PC-9 (cell line): ENCODE measurements around the gene CDH3.

Source experiments
- EZH2 ChIP-seq: fragments of 200-600 bp; sonication (generic); IDR thresholded peaks from 2 replicates; pipeline ENCODE4 v1.8.0; 2017; ENCODE audit warnings: antibody characterized with exemption, low read depth
- TF ChIP-seq, protein P1 (sequence below): fragments of 200-600 bp; sonication (generic); conservative IDR thresholded peaks from 2 replicates; pipeline ENCODE4 v1.6.1; 2017; ENCODE audit warnings: mixed run types, antibody characterized with exemption, mild to moderate bottlenecking, moderate library complexity

DNA sequence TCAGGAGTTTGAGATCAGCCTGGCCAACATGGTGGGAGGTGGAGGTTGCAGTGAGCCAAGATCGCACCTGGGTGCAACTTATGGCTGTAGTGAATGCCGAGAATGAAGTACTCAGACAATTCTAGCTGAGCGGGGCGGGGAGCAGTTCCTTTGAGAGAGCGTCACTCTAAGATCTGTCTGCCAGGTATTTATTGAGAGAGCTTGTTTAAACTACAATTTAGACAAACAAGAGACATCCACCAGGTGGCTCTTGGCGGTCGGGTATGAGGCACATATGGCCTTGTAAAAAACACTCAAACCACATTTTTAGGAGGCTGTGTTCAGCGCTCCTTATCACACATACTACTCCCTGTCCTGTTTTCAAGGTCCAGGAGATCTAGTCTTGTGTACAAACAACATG is 51.4 kb downstream of the CDH3 start:
- TF ChIP-seq, protein P1, sequence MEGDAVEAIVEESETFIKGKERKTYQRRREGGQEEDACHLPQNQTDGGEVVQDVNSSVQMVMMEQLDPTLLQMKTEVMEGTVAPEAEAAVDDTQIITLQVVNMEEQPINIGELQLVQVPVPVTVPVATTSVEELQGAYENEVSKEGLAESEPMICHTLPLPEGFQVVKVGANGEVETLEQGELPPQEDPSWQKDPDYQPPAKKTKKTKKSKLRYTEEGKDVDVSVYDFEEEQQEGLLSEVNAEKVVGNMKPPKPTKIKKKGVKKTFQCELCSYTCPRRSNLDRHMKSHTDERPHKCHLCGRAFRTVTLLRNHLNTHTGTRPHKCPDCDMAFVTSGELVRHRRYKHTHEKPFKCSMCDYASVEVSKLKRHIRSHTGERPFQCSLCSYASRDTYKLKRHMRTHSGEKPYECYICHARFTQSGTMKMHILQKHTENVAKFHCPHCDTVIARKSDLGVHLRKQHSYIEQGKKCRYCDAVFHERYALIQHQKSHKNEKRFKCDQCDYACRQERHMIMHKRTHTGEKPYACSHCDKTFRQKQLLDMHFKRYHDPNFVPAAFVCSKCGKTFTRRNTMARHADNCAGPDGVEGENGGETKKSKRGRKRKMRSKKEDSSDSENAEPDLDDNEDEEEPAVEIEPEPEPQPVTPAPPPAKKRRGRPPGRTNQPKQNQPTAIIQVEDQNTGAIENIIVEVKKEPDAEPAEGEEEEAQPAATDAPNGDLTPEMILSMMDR: no peak
- no peak for TF ChIP-seq EZH2
